ENCODE data around the gene SESN3.
"Not testable (repeated sequence)": the region's sequence is repeated elsewhere in the genome, so short reads cannot be mapped to it uniquely, and the experiment has no call there.

The SESN3 gene

GRCh38 chr11:95248666-95249467, 17.9 kb upstream of the SESN3 start:
- DNase-seq (ENCODE audit: low spot score), result no peak

- DNase-seq (ENCODE audit: low spot score), result no peak
These were observed 16.9 kb upstream of the SESN3 start for GRCh38 chr11:95247883-95248282.

GRCh38 chr11:95247127-95247684, 16.2 kb upstream of the SESN3 start:
- DNase-seq (ENCODE audit: low spot score), result no peak

DNA sequence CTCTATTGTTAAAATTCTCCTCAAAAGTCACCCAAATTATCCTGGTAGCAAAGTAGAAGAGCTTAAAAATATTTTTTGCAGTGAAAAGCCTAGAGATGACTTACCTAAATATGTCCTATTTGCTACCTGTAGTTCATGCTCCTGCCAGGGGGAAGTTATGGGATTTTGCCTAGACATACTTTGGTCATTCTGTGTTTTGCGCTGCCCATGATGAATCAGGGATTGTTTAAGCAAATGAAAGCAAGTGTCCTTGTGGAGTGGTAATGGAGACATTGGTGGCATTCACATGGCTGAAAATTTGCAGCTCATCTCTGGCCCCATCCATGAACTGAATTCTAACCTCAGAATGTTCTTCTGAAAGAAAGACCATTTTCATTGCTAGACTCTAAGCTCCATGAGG, 14.6 kb upstream of the SESN3 start:
- no peak for DNase-seq (ENCODE audit: low spot score)

GRCh38 chr11:95245038-95245437, 14.0 kb upstream of the SESN3 start:
- DNase-seq (ENCODE audit: low spot score), result no peak

DNA sequence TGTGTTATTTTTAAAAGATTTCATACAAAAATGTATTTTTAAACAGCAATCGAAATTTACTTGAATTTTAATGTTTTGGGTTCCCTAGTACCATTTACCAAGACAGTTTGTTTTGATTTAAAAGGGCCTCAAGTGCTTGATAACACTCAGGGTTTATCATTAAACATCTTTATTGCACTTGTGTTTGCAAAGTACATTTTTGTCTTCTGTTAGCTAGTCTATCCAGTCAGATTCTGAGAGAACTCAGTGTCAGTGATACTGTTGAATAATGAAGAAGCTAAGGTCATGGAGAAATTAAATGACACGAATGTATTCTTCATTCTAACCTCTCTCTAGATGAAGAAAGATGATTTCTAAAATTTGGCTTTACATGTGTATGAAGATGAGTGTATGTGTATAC, 12.7 kb upstream of the SESN3 start:
- DNase-seq (ENCODE audit: low spot score), result no peak

GRCh38 chr11:95242845-95243605, 12.0 kb upstream of the SESN3 start:
- DNase-seq (ENCODE audit: low spot score), result no peak

DNA sequence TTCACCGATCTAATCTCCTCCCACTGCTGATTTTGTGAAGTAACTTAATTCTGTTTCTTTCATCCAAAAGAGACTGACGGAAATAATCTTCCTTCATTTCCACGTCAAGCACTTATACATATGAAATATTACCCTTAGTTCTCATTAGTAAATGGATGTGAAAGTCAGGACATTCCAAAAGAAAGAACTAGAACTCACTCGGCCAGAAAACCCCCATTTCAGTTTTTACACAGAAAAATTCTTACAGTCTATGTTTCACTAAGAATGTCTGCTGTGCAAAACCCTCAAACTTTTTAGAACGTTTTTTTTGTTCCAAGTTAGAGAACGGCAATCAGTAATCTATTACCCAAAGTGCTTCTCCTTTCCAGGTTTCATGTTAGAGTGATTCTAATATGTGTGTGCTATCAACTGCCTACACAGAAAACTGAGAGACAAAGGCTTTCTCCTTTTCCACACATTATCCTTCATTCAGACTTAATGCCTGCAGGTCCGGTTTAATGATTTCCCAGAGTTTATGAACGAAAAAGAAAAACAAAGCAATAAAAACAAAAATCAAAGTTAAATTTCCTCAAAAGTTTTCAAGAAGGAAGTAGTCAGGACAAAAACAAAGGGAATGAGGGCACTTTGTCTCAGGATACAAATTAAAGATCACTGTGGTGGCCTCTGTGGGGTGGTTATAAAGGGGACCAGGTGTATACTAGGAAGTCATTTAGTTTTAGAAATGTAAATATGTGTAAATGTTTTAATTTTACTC, 11.3 kb upstream of the SESN3 start:
- no peak for DNase-seq (ENCODE audit: low spot score)

DNA sequence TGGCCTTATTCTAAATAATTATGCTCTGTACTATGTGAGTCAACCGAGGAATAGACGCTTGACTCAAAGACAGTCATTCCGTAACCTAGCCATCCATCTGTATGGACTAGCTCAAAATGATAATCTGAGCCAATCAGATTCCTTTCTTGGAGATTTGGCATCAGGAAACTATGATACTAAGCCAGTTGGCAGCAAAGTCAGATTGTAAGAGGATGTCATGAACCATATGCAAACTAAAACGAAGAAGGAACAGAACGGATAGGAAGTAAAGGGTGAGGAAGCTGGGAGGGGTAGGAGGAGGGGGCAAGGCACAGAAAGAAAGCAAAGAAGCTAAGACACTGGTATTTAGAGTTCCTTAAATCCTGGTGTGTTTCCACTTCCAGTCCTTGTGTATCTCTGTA, 10.7 kb upstream of the SESN3 start:
- DNase-seq (ENCODE audit: low spot score), result no peak

DNA sequence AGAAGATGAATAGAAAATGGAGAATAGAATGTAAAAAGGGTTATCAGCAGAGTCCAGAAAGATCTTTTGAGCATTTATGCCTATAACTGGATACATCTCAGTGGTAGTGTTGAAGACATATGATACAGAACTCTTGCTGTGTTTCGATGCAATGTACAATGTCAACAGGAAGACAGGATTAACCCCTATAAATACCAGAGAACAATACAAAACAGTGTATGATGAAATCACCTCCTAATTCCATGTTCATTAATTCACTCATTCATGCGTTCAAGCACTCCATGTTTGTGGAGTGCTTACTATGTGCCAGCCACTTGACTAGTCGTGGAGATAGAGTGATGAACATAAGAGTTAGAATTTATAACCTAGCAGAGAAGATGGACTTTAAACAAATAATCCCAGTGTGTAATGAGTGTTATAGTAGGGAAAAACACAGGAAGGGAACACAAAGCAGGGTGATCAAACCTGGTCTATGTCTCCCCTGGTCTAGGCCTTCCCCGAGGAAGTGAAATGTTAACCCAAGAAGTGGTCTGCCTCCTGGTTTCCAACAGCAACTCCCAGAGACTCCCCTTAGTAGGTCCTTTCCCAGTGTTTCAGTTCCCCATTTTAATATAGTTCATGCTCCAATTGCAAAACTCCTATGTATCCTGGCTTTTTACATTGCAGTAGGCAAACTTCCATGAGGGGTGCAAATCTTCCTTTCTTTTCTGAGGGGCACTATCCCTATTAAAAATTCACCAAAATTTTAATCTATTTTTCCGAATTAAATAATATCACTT, 9.1 kb upstream of the SESN3 start:
- no peak for DNase-seq (ENCODE audit: low spot score)

DNA sequence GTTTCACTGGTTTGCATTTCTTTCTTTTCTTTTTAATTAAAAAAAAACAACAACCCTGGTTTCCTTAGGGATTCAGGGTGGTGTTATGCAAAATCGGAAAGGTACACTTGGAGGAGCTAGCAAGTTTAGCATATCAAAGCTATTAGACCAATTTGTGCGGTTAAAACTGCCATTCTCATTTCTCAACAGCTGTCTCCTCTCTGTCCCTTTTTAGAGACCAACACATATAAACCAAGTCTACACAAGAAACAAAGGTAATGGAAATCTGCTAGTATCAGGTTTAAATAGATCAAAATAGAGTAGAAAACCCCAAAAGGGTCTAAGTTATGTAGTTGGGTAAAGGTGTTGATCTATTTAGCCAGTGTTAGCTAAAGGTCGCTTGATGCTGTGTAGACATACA, 1.7 kb upstream of the SESN3 start:
- DNase-seq (ENCODE audit: low spot score), result no peak

DNA sequence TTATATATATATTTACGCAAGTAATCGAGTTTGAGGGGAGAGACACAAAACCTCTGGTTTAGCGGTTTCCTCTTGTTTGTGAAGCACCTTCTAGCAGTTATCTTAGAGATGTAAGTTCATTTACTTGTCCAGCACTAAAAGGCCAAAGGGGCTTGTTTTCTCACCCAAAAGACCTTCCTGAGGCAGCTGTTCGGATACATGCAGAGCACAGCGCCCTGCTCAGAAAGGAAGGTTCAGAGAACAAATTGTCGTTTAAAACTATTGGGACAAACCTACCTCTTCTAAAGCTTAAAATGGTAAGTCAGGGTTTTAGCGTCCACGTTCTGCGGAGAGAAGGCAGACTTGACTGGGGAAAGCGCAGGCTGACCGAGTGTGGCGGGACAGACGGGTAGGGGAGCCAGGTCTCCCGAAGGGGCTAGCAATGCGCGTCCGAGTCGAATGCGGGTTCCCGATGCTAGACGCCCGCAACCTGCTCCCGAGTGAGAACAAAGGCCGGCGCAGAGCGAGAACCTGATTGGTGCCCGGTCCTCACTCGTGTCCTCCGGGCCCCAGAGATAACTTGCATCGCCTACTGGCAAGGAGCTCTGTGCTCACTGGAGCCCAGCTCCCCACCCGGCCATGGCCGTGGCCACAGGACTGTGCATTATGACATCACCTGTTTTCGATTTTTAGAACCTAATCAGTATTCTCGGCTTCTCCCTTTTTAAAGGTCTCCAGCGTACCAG, 1.0 kb upstream of the SESN3 start:
- DNase-seq (ENCODE audit: low spot score), result peak; percentile 26

DNA sequence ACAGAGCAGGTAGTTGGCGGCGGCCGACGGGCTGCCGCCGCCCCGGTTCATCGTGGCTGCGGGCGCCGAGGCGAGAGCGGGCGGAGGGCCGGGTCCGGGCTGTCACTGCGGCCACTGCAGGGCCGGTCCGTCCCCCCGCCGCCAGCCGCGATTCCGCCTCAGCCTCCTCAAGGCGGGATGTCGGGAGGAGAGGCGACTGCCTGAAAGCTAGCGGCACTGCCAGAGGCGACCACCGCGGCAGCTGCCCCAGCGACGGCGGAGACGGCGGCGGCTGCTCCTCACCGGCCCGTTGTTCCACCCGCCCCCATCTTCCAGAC, 234 bp downstream of the SESN3 start:
- peak; percentile 4 for DNase-seq (ENCODE audit: low spot score)

- peak; percentile 5 for DNase-seq (ENCODE audit: low spot score)
These were observed 801 bp downstream of the SESN3 start for GRCh38 chr11:95229993-95230809.

DNA sequence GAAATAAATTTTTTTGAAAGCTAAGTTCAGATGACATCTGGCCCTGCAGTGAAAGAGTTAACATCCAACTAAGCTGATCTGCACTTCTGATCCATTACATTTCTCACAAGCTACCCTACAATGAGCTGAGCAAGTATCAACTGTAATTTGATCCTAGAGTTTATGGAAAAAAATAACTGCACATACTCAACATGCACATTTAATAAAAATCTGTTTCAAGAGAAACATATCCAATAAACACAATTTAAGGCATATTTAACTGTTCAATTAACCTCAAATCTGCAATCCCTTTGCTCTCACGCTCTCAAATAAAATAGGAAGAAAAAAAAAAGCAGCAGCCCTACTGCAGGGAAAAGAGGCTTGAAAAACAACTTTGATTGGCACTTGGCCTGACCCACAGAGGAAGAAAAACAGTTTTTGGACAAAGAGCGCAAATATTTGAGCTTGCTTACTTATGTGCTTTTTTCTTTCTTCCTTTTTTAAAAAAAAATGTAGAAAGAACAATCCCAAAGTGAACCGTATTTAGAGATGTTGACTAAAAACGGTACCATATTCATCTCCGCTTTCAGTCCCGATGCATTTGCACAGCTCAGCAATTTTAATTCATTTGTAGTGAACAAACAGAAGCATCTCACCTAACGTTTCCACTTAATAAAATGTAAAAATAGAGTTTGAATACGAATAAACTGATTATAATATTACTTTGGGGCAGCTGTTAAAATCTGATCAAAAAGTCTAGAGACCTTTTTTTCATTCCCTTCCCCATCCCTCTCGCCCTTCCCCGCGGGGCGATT, 1.6 kb downstream of the SESN3 start:
- no peak for DNase-seq (ENCODE audit: low spot score)

DNA sequence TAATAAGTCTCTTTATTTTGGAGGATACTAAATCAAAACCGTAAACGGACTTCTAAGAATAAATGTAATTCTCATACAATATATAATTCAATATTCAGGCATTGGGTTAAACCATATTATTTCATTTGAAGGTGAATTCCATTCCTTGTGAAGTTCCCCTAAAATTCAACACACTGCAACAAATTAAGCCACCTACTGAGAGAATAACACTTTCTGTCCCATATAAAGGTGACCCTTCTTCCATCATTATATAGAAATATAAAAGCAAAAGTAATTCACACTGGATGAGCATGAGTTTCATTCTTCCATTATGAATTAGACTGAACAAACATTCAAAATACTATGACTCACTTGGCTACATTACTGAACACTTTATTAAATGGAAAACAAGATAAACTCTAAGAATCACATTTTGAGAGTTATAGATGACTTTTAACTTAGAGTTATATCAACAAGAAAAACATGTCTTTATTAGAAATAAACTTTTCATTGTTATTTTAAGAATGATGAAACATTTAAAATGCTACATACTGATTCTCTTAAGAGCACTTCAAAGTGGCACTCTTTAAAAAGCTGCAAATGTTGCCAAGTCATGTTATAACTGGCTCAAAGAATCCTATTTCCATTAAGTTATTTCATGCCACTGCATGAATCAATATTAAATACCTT, 2.8 kb downstream of the SESN3 start:
- no peak for DNase-seq (ENCODE audit: low spot score)

- not testable (repeated sequence) for DNase-seq (ENCODE audit: low spot score)
These were observed 3.9 kb downstream of the SESN3 start for GRCh38 chr11:95227060-95227459.

- no peak for DNase-seq (ENCODE audit: low spot score)
These were observed 8.2 kb downstream of the SESN3 start for GRCh38 chr11:95222817-95223216.

- no peak for DNase-seq (ENCODE audit: low spot score)
These were observed 11.4 kb downstream of the SESN3 start for GRCh38 chr11:95219599-95219998.
